Coronary artery (tissue), 2 donors: ENCODE measurements around the gene FLT1.

Experiments used
- DNase-seq: peaks from one replicate; pipeline ENCODE4 v3.0.0-alpha.2; 2017; ENCODE audit warnings: low spot score
- H3K27ac ChIP-seq, 2 donors: fragments of 200-600 bp; sonication (generic); one replicate each; pipeline ENCODE4 v1.5.1; 2016 to 2019
- H3K4me3 ChIP-seq: fragments of 200-600 bp; sonication (generic); 2 replicates; pipeline ENCODE4 v1.5.1; 2016; ENCODE audit warnings: mild to moderate bottlenecking, moderate library complexity
- TF ChIP-seq, protein P1 (sequence below): fragments of 200-600 bp; sonication (generic); IDR thresholded peaks from one replicate; pipeline ENCODE4 v1.5.1; 2019; ENCODE audit warnings: antibody characterized with exemption

Gene FLT1

DNA sequence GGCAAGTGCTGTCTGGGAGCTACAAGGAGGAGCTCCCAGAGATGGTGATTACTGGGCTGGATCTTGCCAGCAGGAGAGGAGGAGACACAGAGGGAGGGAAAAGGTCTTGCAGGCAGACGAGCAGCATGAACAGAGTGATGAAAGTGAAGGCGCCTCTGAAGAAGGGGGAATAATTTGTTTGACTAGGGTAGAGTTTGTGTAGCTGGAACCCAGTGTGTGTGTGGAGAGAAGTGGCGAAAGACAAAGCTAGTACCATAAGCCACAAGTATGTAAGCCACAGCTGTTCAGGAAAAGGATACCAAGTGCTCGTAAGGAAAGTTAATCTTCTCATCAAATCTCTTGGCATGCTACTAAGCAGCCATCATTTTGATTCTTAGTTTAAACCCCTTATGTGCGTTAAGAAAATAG is 5.4 kb downstream of the FLT1 start:
- Histone ChIP-seq H3K27ac (no peak overlapping the region), H3K4me3 (no peak overlapping the region)
- TF ChIP-seq, protein P1, sequence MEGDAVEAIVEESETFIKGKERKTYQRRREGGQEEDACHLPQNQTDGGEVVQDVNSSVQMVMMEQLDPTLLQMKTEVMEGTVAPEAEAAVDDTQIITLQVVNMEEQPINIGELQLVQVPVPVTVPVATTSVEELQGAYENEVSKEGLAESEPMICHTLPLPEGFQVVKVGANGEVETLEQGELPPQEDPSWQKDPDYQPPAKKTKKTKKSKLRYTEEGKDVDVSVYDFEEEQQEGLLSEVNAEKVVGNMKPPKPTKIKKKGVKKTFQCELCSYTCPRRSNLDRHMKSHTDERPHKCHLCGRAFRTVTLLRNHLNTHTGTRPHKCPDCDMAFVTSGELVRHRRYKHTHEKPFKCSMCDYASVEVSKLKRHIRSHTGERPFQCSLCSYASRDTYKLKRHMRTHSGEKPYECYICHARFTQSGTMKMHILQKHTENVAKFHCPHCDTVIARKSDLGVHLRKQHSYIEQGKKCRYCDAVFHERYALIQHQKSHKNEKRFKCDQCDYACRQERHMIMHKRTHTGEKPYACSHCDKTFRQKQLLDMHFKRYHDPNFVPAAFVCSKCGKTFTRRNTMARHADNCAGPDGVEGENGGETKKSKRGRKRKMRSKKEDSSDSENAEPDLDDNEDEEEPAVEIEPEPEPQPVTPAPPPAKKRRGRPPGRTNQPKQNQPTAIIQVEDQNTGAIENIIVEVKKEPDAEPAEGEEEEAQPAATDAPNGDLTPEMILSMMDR, result no peak
- DNase-seq, result no peak

DNA sequence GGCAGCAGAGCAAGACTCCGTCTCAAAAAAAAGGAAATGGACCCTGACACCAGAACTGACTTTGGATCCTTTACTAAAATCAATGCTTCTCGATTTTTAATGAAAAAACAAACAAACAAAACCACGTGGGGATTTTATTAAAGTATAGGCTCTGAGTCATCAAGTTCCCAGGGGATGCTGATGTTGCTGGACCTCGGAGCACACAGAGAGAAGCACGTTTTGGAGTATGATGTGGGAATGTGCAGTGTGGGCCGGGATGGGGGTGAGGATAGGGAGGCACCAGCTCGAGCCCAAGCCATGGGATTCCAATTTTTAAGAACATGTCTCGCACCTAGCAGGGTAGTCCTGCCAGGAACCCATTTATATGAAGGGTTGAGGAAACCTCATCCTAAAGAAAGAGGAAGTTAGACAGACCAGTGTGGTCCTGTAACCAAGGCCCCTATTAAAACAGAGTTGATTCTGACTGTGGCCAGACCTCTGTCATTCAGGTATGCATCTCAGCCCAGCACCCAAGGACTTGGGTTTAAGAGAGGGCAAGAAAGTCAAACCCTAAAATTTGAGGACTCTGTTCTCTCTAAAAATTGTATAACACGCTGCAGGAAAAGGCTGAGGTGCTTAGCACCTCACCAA is 6.4 kb downstream of the FLT1 start:
- H3K4me3 ChIP-seq, result no peak overlapping the region
- DNase-seq, result no peak
- H3K27ac ChIP-seq, result no peak overlapping the region
- TF ChIP-seq, protein P1, result no peak

DNA sequence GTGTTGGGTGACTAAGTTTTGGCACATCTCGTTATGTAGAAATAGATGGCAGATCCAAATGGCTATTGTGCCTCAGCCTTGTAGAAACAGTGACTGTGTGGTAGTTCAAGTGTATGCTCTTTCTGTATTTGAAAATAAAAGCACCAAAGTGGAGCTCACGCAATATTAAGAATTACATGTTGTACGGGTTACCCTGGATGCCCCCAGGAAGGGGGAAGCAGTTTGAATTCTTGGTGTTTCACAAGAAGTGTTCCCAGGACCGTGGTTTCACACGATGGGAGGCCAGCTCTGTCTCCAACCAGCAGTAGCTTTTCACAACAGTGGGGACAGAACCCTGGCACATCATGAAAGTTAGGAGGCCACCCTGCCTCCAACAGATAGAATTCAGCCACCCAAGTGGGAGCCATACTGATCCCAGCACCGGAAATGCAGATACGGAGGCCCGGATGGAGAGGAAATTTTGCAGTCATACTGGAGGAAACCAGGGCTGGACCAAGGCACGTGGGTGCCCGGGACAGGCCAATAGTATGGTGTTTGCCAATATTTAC is 8.9 kb downstream of the FLT1 start:
- DNase-seq, result no peak
- Histone ChIP-seq H3K4me3 (no peak overlapping the region), H3K27ac (no peak overlapping the region)
- TF ChIP-seq, protein P1, result no peak

- no peak overlapping the region for H3K27ac ChIP-seq
- DNase-seq, result no peak
- no peak overlapping the region for H3K4me3 ChIP-seq
- TF ChIP-seq, protein P1, result no peak
These were observed 9.4 kb downstream of the FLT1 start for GRCh38 chr13:28485551-28485950.

DNA sequence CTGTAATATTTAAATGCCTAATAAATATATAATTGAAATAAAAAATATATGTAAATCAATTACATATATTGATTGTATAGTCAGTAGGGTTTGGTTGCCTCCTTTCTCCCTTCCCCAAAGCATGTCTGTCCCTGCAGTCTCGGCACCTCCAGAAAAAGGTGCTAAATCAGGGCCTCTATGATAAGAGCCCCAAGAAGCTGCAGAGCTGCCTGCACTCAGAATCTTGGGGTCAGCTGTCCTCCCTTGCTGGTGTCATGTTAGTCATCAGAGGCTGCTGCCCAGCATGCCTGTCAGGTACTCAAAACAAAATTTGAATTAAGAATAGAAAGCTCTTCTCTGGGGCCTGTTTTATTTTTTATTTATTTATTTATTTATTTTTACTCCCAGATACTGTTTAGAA is 9.8 kb downstream of the FLT1 start:
- TF ChIP-seq, protein P1, result no peak
- Histone ChIP-seq H3K4me3 (no peak overlapping the region), H3K27ac (no peak overlapping the region)
- no peak for DNase-seq

GRCh38 chr13:28483313-28483931 is 11.5 kb downstream of the FLT1 start:
- no peak overlapping the region for H3K27ac ChIP-seq

More at GRCh38 chr13:28483313-28483931, 11.5 kb downstream of the FLT1 start:
- TF ChIP-seq, protein P1, result no peak
- no peak overlapping the region for H3K4me3 ChIP-seq
- DNase-seq, result no peak
